NCI-H460 (cell line): ENCODE measurements around the gene ZFP36L2. TPM values are rescaled to one million over a fixed set of nuclear protein-coding genes. Genes with fewer than 3 reads are reported as not detected.
A peak's percentile ranks its signal among the peaks of the same experiment; 100 is the strongest.

Experiments used
- DNase-seq: peaks from one replicate; pipeline ENCODE4 v3.0.0-alpha.2; 2016; ENCODE audit warnings: low read depth; ENCODE audit errors: extremely low read depth
- total RNA-seq: library from RNA; depleted of rRNA; stranded (reverse); fragments of >200 nt; shearing (Covaris generic); gene quantifications from 2 replicates; pipeline ENCODE4 v1.2.3, GENCODE V29; 2014

ZFP36L2 gene
- total RNA-seq, 1 experiment from 2014 or later = 5.7 TPM

- no peak for DNase-seq
Observed at GRCh38 chr2:43250015-43250414, 23.6 kb upstream of the ZFP36L2 start.

GRCh38 chr2:43248621-43249020, 22.2 kb upstream of the ZFP36L2 start:
- DNase-seq = no peak

GRCh38 chr2:43246641-43247040, 20.2 kb upstream of the ZFP36L2 start:
- no peak for DNase-seq

GRCh38 chr2:43241558-43241957, 15.2 kb upstream of the ZFP36L2 start:
- DNase-seq = no peak

GRCh38 chr2:43240766-43241150, 14.4 kb upstream of the ZFP36L2 start:
- no peak for DNase-seq

GRCh38 chr2:43239981-43240765, 13.8 kb upstream of the ZFP36L2 start:
- no peak for DNase-seq

- DNase-seq = no peak
Observed at GRCh38 chr2:43238813-43239212, 12.4 kb upstream of the ZFP36L2 start.

GRCh38 chr2:43238176-43238575, 11.8 kb upstream of the ZFP36L2 start:
- no peak for DNase-seq

GRCh38 chr2:43233218-43234212, 7.1 kb upstream of the ZFP36L2 start:
- DNase-seq = no peak

- DNase-seq = no peak
Observed at GRCh38 chr2:43230951-43231827, 4.8 kb upstream of the ZFP36L2 start.

GRCh38 chr2:43230351-43230885, 4.0 kb upstream of the ZFP36L2 start:
- no peak for DNase-seq

GRCh38 chr2:43228756-43229659, 2.6 kb upstream of the ZFP36L2 start:
- DNase-seq = no peak

- DNase-seq = no peak
Observed at GRCh38 chr2:43228321-43228751, 1.9 kb upstream of the ZFP36L2 start.

- DNase-seq = no peak
Observed at GRCh38 chr2:43227830-43228281, 1.4 kb upstream of the ZFP36L2 start.

- DNase-seq = peak; percentile 69
Observed at GRCh38 chr2:43226955-43227829, 786 bp upstream of the ZFP36L2 start.

- no peak for DNase-seq
Observed at GRCh38 chr2:43225788-43226557, 433 bp downstream of the ZFP36L2 start.

GRCh38 chr2:43225093-43225787, 1.2 kb downstream of the ZFP36L2 start:
- no peak for DNase-seq
